ENCODE results near the gene CHN1.

The CHN1 gene

GRCh38 chr2:174863183-174863582 lies 142.0 kb downstream of the CHN1 start:
- no peak for DNase-seq

GRCh38 chr2:174859563-174860169 lies 145.5 kb downstream of the CHN1 start:
- DNase-seq = no peak

GRCh38 chr2:174858745-174859144 lies 146.4 kb downstream of the CHN1 start:
- DNase-seq = no peak

GRCh38 chr2:174856447-174856846 lies 148.7 kb downstream of the CHN1 start:
- DNase-seq = no peak

GRCh38 chr2:174846941-174847938 lies 157.9 kb downstream of the CHN1 start:
- DNase-seq = peak; percentile 51

GRCh38 chr2:174846218-174846617 lies 159.0 kb downstream of the CHN1 start:
- DNase-seq = no peak

- no peak for DNase-seq
Measured at GRCh38 chr2:174844295-174844708, 160.9 kb downstream of the CHN1 start.

GRCh38 chr2:174842496-174842895 lies 162.7 kb downstream of the CHN1 start:
- DNase-seq = no peak

- no peak for DNase-seq
Measured at GRCh38 chr2:174841936-174842335, 163.2 kb downstream of the CHN1 start.

- DNase-seq = no peak
Measured at GRCh38 chr2:174841350-174841749, 163.8 kb downstream of the CHN1 start.

GRCh38 chr2:174840436-174840835 lies 164.7 kb downstream of the CHN1 start:
- DNase-seq = no peak

- no peak for DNase-seq
Measured at GRCh38 chr2:174839662-174840061, 165.5 kb downstream of the CHN1 start.

- DNase-seq = no peak
Measured at GRCh38 chr2:174836995-174837390, 168.2 kb downstream of the CHN1 start.

- peak; percentile 92 for DNase-seq
Measured at GRCh38 chr2:174836377-174836994, 168.7 kb downstream of the CHN1 start.

GRCh38 chr2:174835797-174836255 lies 169.4 kb downstream of the CHN1 start:
- peak; percentile 78 for DNase-seq

- no peak for DNase-seq
Measured at GRCh38 chr2:174833737-174834136, 171.4 kb downstream of the CHN1 start.

GRCh38 chr2:174830561-174830960 lies 174.6 kb downstream of the CHN1 start:
- DNase-seq = no peak

GRCh38 chr2:174829550-174829949 lies 175.6 kb downstream of the CHN1 start:
- no peak for DNase-seq

GRCh38 chr2:174827371-174828369 lies 177.5 kb downstream of the CHN1 start:
- DNase-seq = no peak

GRCh38 chr2:174826051-174826450 lies 179.1 kb downstream of the CHN1 start:
- DNase-seq = no peak

GRCh38 chr2:174824068-174824467 lies 181.1 kb downstream of the CHN1 start:
- DNase-seq = no peak

- DNase-seq = no peak
Measured at GRCh38 chr2:174821628-174822027, 183.6 kb downstream of the CHN1 start.

All from NCI-H226 (cell line).